MM.1S (cell line): ENCODE results near the gene M6PR.

Experiments
- DNase-seq: peaks from one replicate; pipeline ENCODE4 v3.0.0-alpha.2; 2015
- H2AFZ ChIP-seq: fragments of 300-600 bp; sonication (generic); 2 replicates; pipeline ENCODE4 v1.6.0; 2016; ENCODE audit warnings: antibody characterized with exemption, low read length
- H3F3A ChIP-seq: fragments of 300-600 bp; sonication (generic); 2 replicates; pipeline ENCODE4 v1.6.1; 2016; ENCODE audit warnings: mild to moderate bottlenecking, antibody characterized with exemption, low read length, moderate library complexity, mixed read lengths; ENCODE audit not compliant: insufficient read depth
- H3K27ac ChIP-seq: fragments of 300-600 bp; sonication (generic); 2 replicates; pipeline ENCODE4 v1.5.1; 2016; ENCODE audit warnings: mild to moderate bottlenecking, low read length
- H3K27me3 ChIP-seq: fragments of 300-600 bp; sonication (generic); replicated peaks from 2 replicates; pipeline ENCODE4 v1.6.0; 2016; ENCODE audit warnings: low read length; ENCODE audit not compliant: insufficient read depth
- H3K36me3 ChIP-seq: fragments of 300-600 bp; sonication (generic); replicated peaks from 2 replicates; pipeline ENCODE4 v1.6.1; 2016; ENCODE audit warnings: mild to moderate bottlenecking, low read length, mixed read lengths; ENCODE audit not compliant: insufficient read depth
- H3K4me1 ChIP-seq: fragments of 300-600 bp; sonication (generic); 2 replicates; pipeline ENCODE4 v1.6.1; 2016; ENCODE audit warnings: low read length, mixed read lengths
- H3K4me2 ChIP-seq: fragments of 300-600 bp; sonication (generic); 2 replicates; pipeline ENCODE4 v1.6.0; 2016; ENCODE audit warnings: low read depth, low read length
- H3K4me3 ChIP-seq: fragments of 300-600 bp; sonication (generic); 2 replicates; pipeline ENCODE4 v1.5.1; 2016; ENCODE audit warnings: low read length, mixed read lengths
- H3K79me2 ChIP-seq: fragments of 300-600 bp; sonication (generic); 2 replicates; pipeline ENCODE4 v1.6.1; 2016; ENCODE audit warnings: mixed run types, low read length, mixed read lengths
- H3K9ac ChIP-seq: fragments of 300-600 bp; sonication (generic); 2 replicates; pipeline ENCODE4 v1.6.1; 2016; ENCODE audit warnings: low read length, mixed read lengths
- H3K9me2 ChIP-seq: fragments of 300-600 bp; sonication (generic); replicated peaks from 2 replicates; pipeline ENCODE4 v1.6.1; 2016; ENCODE audit warnings: mild to moderate bottlenecking, low read length, mixed read lengths; ENCODE audit not compliant: insufficient read depth
- H3K9me3 ChIP-seq: fragments of 300-600 bp; sonication (generic); replicated peaks from 2 replicates; pipeline ENCODE4 v1.6.1; 2016; ENCODE audit warnings: mild to moderate bottlenecking, low read length, mixed read lengths; ENCODE audit not compliant: insufficient read depth
- H4K20me1 ChIP-seq: fragments of 300-600 bp; sonication (generic); 2 replicates; pipeline ENCODE4 v1.6.1; 2016; ENCODE audit warnings: mild to moderate bottlenecking, low read length, moderate library complexity, mixed read lengths; ENCODE audit not compliant: insufficient read depth
- CTCF ChIP-seq: fragments of 300-600 bp; sonication (generic); IDR thresholded peaks from 2 replicates; pipeline ENCODE4 v1.5.1; 2016; ENCODE audit warnings: antibody characterized with exemption, low read length, mixed read lengths
- EZH2 ChIP-seq: fragments of 300-600 bp; sonication (generic); optimal IDR thresholded peaks from 2 replicates; pipeline ENCODE3; 2017; ENCODE audit warnings: low read depth, mild to moderate bottlenecking, antibody characterized with exemption, low read length, mixed read lengths
- EZH2phosphoT487 ChIP-seq: fragments of 300-600 bp; sonication (generic); IDR thresholded peaks from 2 replicates; pipeline ENCODE4 v1.6.1; 2018; ENCODE audit warnings: antibody characterized with exemption, low read length

M6PR gene

DNA sequence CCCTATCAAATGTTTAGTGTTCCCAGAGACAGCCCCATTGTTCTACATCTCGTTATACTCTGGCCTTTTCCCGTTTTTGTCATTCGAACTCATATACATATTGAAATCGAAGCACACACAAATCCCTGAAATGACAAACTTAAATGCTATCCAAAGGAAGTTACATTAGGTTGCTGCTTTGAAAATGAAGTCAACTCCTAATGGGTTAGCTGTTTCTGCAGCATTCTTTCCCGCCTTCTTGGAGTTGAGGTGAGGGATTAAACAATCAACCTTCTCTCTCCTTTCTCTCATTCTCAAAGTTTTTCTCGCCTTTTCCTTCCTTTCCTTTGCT lies 35.8 kb downstream of the M6PR start:
- no peak for TF ChIP-seq EZH2phosphoT487
- no peak for TF ChIP-seq EZH2
- TF ChIP-seq CTCF: no peak
- H3F3A ChIP-seq: peaks cover 3% of the 10 kb centered on the region; the same call in 1 of the 2 replicates
- peak overlapping the region; percentile 61; the same call in 1 of the 2 replicates for H3K9ac ChIP-seq
- H3K27ac ChIP-seq: no peak overlapping the region
- H3K79me2 ChIP-seq: no peaks in the 10 kb centered on the region
- peak overlapping the region; percentile 82 for H3K4me3 ChIP-seq
- no peak for DNase-seq
- no peaks in the 10 kb centered on the region for H4K20me1 ChIP-seq
- H3K36me3 ChIP-seq: no peaks in the 10 kb centered on the region
- H3K27me3 ChIP-seq: no peaks in the 10 kb centered on the region
- H3K9me2 ChIP-seq: no peaks in the 10 kb centered on the region
- H3K4me1 ChIP-seq: peaks cover 11% of the 10 kb centered on the region
- no peaks in the 10 kb centered on the region for H3K9me3 ChIP-seq
- peak overlapping the region; percentile 91 for H3K4me2 ChIP-seq
- peak overlapping the region; percentile 98 for H2AFZ ChIP-seq

DNA sequence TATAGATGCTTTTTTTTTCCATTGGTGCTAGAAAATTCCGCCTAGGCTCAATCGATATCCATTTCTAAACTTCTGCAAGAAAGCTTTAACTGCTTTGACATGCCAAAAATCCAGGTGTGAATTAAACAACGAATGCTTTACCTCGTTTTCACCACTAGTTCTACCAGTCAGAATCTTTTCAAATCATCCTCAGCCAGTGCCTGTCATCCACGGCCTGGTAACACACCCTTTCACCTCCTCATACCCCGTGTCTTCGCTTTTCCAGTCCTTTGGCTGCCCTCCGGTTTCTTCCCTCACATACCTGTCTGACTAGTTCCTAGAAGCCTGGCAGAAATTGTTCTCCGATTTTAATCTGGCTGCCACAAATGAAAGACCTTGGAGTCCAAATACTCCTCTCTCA lies 36.5 kb downstream of the M6PR start:
- no peak overlapping the region for H3K4me2 ChIP-seq
- no peaks in the 10 kb centered on the region for H3K36me3 ChIP-seq
- H4K20me1 ChIP-seq: no peaks in the 10 kb centered on the region
- H3K27me3 ChIP-seq: no peaks in the 10 kb centered on the region
- H3F3A ChIP-seq: peaks cover 3% of the 10 kb centered on the region; the same call in 1 of the 2 replicates
- no peak overlapping the region for H3K27ac ChIP-seq
- DNase-seq: no peak
- peaks cover 11% of the 10 kb centered on the region for H3K4me1 ChIP-seq
- H3K9me2 ChIP-seq: no peaks in the 10 kb centered on the region
- H3K4me3 ChIP-seq: no peak overlapping the region
- no peaks in the 10 kb centered on the region for H3K9me3 ChIP-seq
- no peak overlapping the region for H2AFZ ChIP-seq
- H3K79me2 ChIP-seq: no peaks in the 10 kb centered on the region
- H3K9ac ChIP-seq: no peak overlapping the region
- no peak for TF ChIP-seq EZH2phosphoT487
- TF ChIP-seq CTCF: peak; percentile 14; the same call in 1 of the 2 replicates

DNA sequence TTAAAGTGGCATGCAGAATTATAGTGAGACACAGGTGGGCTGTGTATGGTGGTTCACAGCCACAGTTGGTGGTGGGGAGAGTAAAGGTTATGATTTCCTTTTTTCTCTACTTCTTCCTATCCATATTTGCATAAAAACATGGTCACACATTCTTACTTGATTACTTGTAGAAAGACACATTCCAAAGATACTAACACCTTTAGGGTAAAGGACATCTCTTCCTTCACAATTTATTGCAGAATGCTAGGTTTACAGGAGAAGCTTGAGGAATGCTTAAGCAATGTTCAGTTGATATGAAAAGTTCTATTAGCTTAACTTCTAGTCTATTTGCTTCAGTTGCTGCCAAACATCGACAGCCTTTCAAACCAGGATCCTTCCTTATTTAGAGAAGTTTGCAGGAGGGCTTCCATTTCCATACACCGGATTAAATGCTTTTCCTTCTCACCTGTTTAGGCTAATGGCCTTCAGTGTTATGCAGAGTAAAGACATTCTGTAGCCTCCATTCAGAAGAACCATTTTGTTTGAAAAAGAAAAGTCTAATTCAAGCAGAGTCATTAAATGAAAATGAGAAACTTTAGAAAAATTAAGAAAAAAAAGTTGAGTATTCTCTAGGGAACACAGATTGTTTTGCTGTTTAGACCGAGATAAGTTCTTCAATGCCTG lies 37.7 kb downstream of the M6PR start:
- H4K20me1 ChIP-seq: no peaks in the 10 kb centered on the region
- TF ChIP-seq EZH2phosphoT487: no peak
- TF ChIP-seq EZH2: no peak
- no peak for TF ChIP-seq CTCF
- peaks cover 3% of the 10 kb centered on the region; the same call in 1 of the 2 replicates for H3F3A ChIP-seq
- H3K4me1 ChIP-seq: peaks cover 11% of the 10 kb centered on the region
- no peaks in the 10 kb centered on the region for H3K9me2 ChIP-seq
- H3K4me2 ChIP-seq: no peak overlapping the region
- H3K36me3 ChIP-seq: no peaks in the 10 kb centered on the region
- no peaks in the 10 kb centered on the region for H3K79me2 ChIP-seq
- no peak overlapping the region for H3K27ac ChIP-seq
- H2AFZ ChIP-seq: no peak overlapping the region
- DNase-seq: no peak
- H3K27me3 ChIP-seq: no peaks in the 10 kb centered on the region
- H3K9me3 ChIP-seq: no peaks in the 10 kb centered on the region
- H3K9ac ChIP-seq: no peak overlapping the region
- H3K4me3 ChIP-seq: no peak overlapping the region
